Duodenal mucosa (tissue), 2 donors: ENCODE data around the gene SAE1.
"Not testable (repeated sequence)": the region's sequence is repeated elsewhere in the genome, so short reads cannot be mapped to it uniquely, and the experiment has no call there.

Source experiments
- H3K27ac ChIP-seq: one replicate; pipeline ENCODE4 v1.7.0; 2013; ENCODE audit warnings: low read depth, low read length
- H3K27me3 ChIP-seq, 2 donors: one replicate each; pipeline ENCODE4 v1.7.0; 2013; ENCODE audit warnings: low read length in 2 of 2, control low read depth in 1 of 2; ENCODE audit not compliant: insufficient read depth in 2 of 2, control insufficient read depth in 1 of 2
- H3K36me3 ChIP-seq, 2 donors: one replicate each; pipeline ENCODE4 v1.7.0; 2013; ENCODE audit warnings: low read length in 2 of 2, control low read depth in 1 of 2; ENCODE audit not compliant: insufficient read depth in 2 of 2, control insufficient read depth in 1 of 2
- H3K4me1 ChIP-seq, 2 donors: one replicate each; pipeline ENCODE4 v1.7.0; 2013; ENCODE audit warnings: low read length in 2 of 2, control low read depth in 1 of 2; ENCODE audit not compliant: insufficient read depth in 2 of 2, control insufficient read depth in 1 of 2
- H3K4me3 ChIP-seq, 2 donors: one replicate each; pipeline ENCODE4 v1.7.0; 2013; ENCODE audit warnings: low read length in 2 of 2, low read depth in 1 of 2
- H3K9ac ChIP-seq, 2 donors: one replicate each; pipeline ENCODE4 v1.7.0; 2013; ENCODE audit warnings: low read length in 2 of 2, low read depth in 1 of 2
- H3K9me3 ChIP-seq, 2 donors: one replicate each; pipeline ENCODE4 v1.7.0; 2013; ENCODE audit warnings: low read length in 2 of 2, control low read depth in 1 of 2; ENCODE audit not compliant: control insufficient read depth in 1 of 2

The SAE1 gene

GRCh38 chr19:47095476-47096099, 35.0 kb upstream of the SAE1 start:
- peak overlapping the region; percentile 77 to 85 for H3K9ac ChIP-seq
- no peaks in the 10 kb centered on the region for H3K27me3 ChIP-seq
- H3K9me3 ChIP-seq: no peaks in the 10 kb centered on the region
- peak overlapping the region; percentile 90 for H3K27ac ChIP-seq
- H3K4me1 ChIP-seq: peaks cover 53 to 55% of the 10 kb centered on the region in 2 donors
- peaks cover 4 to 31% of the 10 kb centered on the region in 2 donors for H3K36me3 ChIP-seq
- H3K4me3 ChIP-seq: peak overlapping the region in 1 of 2 donors; percentile 2

GRCh38 chr19:47096100-47096704, 34.4 kb upstream of the SAE1 start:
- H3K9ac ChIP-seq: peak overlapping the region; percentile 77 to 85
- peaks cover 3 to 26% of the 10 kb centered on the region in 2 donors for H3K36me3 ChIP-seq
- peaks cover 53% of the 10 kb centered on the region in 2 donors for H3K4me1 ChIP-seq
- H3K27me3 ChIP-seq: no peaks in the 10 kb centered on the region
- H3K27ac ChIP-seq: peak overlapping the region; percentile 90
- H3K4me3 ChIP-seq: peak overlapping the region; percentile 2 to 26
- no peaks in the 10 kb centered on the region for H3K9me3 ChIP-seq

GRCh38 chr19:47096721-47097120, 33.9 kb upstream of the SAE1 start:
- no peaks in the 10 kb centered on the region for H3K27me3 ChIP-seq
- peaks cover 53% of the 10 kb centered on the region in 2 donors for H3K4me1 ChIP-seq
- H3K9me3 ChIP-seq: no peaks in the 10 kb centered on the region
- peak overlapping the region; percentile 58 to 76 for H3K9ac ChIP-seq
- peak overlapping the region; percentile 85 for H3K27ac ChIP-seq
- H3K36me3 ChIP-seq: peaks cover 3 to 26% of the 10 kb centered on the region in 2 donors
- peak overlapping the region in 1 of 2 donors; percentile 26 for H3K4me3 ChIP-seq

DNA sequence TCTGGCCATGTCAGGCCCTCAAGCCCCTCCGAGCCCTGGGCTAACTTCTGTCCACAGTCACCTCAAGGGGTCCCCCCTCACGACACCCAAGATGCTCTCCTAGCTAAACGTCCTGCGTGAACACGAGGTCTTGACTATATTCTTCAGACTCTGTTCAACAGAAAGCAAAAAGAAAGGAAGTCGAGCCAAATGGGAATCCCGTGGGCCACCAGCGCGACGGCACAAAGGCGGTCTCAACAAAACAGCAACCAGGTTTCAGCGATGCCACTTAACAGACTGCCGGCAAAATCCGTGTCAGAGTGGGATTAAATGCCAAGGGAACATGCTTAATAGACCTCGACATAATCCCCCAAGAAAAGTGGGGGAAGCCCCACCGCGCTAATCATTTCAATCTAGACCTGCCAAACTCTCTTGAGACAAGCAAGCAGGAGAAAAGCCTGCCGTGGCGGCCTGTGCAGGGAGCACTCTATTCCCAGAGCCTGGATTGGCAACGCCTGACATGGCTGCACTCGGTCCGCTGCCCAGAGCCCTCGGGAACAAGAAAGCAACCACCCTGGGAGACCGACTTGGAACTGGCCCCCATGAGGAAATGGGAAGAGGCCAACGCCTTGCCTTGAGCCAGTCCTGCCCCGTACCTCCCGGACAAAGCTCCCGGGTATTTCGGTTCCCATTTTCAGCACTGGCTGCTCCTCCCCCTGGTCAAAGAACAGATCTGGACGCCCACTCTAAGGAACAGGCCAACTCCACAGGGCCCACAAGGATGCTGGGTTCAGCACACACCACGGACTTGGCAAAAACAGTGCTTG, 33.0 kb upstream of the SAE1 start:
- Histone ChIP-seq H3K36me3 (peaks cover 0 to 19% of the 10 kb centered on the region in 2 donors), H3K27me3 (no peaks in the 10 kb centered on the region), H3K4me1 (peaks cover 53 to 61% of the 10 kb centered on the region in 2 donors), H3K4me3 (peak overlapping the region; percentile 21 to 26), H3K27ac (peak overlapping the region; percentile 85), H3K9ac (peak overlapping the region; percentile 32 to 76), H3K9me3 (no peaks in the 10 kb centered on the region)

- H3K9ac ChIP-seq: no peak overlapping the region
- H3K4me1 ChIP-seq: peaks cover 53 to 63% of the 10 kb centered on the region in 2 donors
- no peaks in the 10 kb centered on the region for H3K27me3 ChIP-seq
- H3K9me3 ChIP-seq: no peaks in the 10 kb centered on the region
- H3K36me3 ChIP-seq: peaks cover 0 to 11% of the 10 kb centered on the region in 2 donors
- H3K27ac ChIP-seq: no peak overlapping the region
- H3K4me3 ChIP-seq: no peak overlapping the region
Observed at GRCh38 chr19:47098608-47099007, 32.0 kb upstream of the SAE1 start.

- H3K4me3 ChIP-seq: no peak overlapping the region
- H3K9ac ChIP-seq: no peak overlapping the region
- H3K27me3 ChIP-seq: no peaks in the 10 kb centered on the region
- H3K36me3 ChIP-seq: peaks cover 0 to 8% of the 10 kb centered on the region in 2 donors
- H3K27ac ChIP-seq: no peak overlapping the region
- H3K9me3 ChIP-seq: no peaks in the 10 kb centered on the region
- H3K4me1 ChIP-seq: peaks cover 47 to 56% of the 10 kb centered on the region in 2 donors
Observed at GRCh38 chr19:47099576-47100050, 31.0 kb upstream of the SAE1 start.

DNA sequence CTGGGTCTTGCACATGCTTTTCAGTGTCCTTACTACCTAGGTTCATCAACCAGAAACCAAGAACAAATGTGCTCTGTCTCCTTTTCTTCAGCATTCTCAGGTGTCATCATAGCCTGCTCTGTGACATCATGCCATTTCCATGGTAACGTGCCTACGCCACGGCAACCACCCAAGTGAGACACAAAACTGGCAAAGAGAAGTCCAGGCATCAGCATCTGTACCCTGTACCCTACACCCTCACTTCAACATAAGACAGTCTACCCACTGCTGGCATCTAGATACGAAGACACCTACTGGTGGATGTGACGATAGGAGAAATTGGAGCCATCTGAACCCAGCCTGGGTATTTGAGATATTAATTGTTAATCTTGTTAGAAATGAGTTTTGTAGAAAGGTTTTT, 30.3 kb upstream of the SAE1 start:
- H3K4me1 ChIP-seq: peaks cover 40 to 56% of the 10 kb centered on the region in 2 donors
- peaks cover 0 to 14% of the 10 kb centered on the region in 2 donors for H3K36me3 ChIP-seq
- H3K27me3 ChIP-seq: no peaks in the 10 kb centered on the region
- H3K9ac ChIP-seq: no peak overlapping the region
- no peaks in the 10 kb centered on the region for H3K9me3 ChIP-seq
- H3K27ac ChIP-seq: no peak overlapping the region
- no peak overlapping the region for H3K4me3 ChIP-seq

DNA sequence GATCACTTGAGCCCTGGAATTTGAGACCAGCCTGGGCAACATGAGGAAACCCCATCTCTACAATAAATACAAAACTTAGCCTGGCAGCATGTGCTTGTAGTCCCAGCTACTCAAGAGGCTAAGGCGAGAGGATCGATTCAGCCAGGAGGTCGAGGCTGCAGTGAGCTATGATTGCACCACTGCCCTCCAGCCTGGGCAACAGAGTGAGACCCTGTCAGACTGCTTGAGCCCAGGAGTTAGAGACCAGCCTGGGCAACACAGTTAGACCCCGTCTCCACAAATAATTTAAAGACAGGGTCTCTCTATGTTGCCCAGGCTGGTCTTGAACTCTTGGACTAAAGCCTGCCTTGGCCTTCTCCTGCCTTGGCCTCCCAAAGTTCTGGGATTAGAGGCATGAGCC, 29.5 kb upstream of the SAE1 start:
- not testable (repeated sequence) for H3K27me3 ChIP-seq, H3K4me3 ChIP-seq, H3K9ac ChIP-seq, H3K27ac ChIP-seq, H3K9me3 ChIP-seq
- Histone ChIP-seq H3K4me1 (peaks cover 37 to 56% of the 10 kb centered on the region in 2 donors), H3K36me3 (peaks cover 0 to 16% of the 10 kb centered on the region in 2 donors)

DNA sequence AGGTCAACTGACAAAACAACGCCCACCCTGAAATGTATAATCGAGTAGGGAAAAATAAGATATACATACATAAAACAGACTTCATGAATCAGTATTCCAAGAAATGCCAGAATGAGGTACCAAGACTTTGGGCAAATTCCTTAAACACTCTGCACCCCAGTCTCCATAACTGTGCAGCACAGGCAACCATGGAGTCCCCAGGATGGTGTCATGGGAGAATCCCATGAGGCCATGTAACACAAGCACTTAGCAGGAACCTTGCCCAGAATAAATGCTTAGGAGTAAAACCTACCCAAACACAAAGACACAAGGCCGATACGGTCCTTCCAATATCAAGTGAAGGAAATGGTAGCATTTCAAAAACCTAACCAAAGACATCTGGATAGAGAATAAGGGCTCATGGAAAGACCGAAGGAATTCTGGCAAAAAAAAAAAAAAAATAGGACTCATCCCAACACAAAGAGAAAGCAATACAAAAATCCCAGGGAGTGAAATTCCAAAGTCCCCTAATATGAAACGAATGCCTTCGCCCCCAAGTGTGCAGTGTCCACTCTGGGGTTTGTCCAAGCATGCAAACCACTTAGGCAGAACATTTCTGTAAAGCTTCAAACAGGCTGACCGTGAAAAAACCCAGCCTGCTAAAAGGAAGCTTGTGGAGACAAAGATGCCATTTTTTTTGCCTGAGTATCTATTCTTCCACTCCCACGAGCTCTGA, 28.1 kb upstream of the SAE1 start:
- no peaks in the 10 kb centered on the region for H3K27me3 ChIP-seq
- peaks cover 0 to 16% of the 10 kb centered on the region in 2 donors for H3K36me3 ChIP-seq
- H3K27ac ChIP-seq: no peak overlapping the region
- H3K9me3 ChIP-seq: no peaks in the 10 kb centered on the region
- no peak overlapping the region for H3K9ac ChIP-seq
- H3K4me1 ChIP-seq: peaks cover 37 to 58% of the 10 kb centered on the region in 2 donors
- H3K4me3 ChIP-seq: no peak overlapping the region
